ENCODE data around the gene GPS1.

GPS1 gene

DNA sequence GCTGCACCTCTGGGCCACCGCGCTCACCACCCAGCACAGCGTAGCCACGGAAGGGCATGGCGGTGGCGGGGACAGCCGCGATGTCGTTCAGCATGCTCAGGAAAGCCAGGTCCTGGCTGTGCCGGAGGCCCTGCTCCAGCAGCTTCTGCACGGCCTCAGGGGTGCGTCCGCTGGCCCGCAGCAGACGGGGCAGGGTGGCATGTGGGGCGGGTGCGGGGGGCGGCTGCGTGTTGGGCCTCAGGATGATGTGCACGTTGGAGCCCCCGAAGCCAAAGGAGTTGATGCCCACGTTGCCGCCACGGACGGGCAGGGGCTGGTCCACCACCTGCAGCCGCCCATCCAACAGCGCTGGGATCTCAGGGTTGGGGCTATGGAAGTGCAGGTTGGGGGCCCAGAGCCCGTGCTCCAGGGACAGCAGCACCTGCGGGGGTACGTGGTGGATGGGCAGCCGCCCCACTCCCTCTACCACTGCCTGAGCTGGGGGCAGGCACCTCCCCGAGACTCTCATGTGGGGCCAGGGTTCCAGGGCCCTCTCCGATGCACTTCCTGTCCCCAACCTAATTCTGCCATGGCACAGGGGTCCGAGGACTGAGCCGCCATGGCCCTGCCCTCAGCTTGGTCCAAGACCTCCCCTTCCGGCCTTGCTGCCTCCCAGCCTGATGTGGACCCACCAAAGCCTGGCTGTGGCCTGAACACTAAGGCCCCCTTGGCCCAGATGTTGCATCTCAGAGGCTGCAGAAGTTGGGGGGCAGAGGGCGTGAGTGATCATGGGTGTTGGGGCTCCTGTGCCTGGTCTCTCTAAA lies 39.8 kb downstream of the GPS1 start:
- Histone ChIP-seq H3K36me3 (ENCODE audit: control insufficient read depth, insufficient read depth, low read length) (peaks cover 53% of the 10 kb centered on the region), H3K27me3 (ENCODE audit: insufficient read depth, low read length, poor library complexity) (no peaks in the 10 kb centered on the region), H2BK120ac (ENCODE audit: low read depth, low read length) (no peak overlapping the region), H4K8ac (ENCODE audit: low read depth, low read length) (no peak overlapping the region), H3K79me1 (ENCODE audit: low read length) (peaks cover 22% of the 10 kb centered on the region), H3K79me2 (ENCODE audit: control insufficient read depth, insufficient read depth, low read length) (peaks cover 45% of the 10 kb centered on the region), H3K9ac (ENCODE audit: low read length) (no peak overlapping the region), H2AK5ac (ENCODE audit: low read length) (no peak overlapping the region), H3K56ac (ENCODE audit: low read length) (no peak overlapping the region), H3K4me1 (ENCODE audit: control insufficient read depth, low read depth, low read length) (no peaks in the 10 kb centered on the region), H3K4me2 (ENCODE audit: low read length) (no peak overlapping the region), H3K27ac (ENCODE audit: low read depth, low read length) (no peak overlapping the region), H3K23ac (ENCODE audit: low read length) (no peak overlapping the region), H4K5ac (ENCODE audit: low read length) (no peak overlapping the region), H3K4ac (ENCODE audit: low read depth, low read length) (no peak overlapping the region), H2BK5ac (ENCODE audit: low read length) (no peak overlapping the region), H3K4me3 (ENCODE audit: low read length) (no peak overlapping the region), H3K18ac (ENCODE audit: low read length) (no peak overlapping the region), H2BK15ac (replicated peaks; ENCODE audit: low read depth) (no peak overlapping the region)
- no CpG with 5 or more reads among the region's 37 CpGs for WGBS (ENCODE audit: extremely low coverage, insufficient coverage, low lambda C conversion rate)
- DNase-seq: no peak

DNA sequence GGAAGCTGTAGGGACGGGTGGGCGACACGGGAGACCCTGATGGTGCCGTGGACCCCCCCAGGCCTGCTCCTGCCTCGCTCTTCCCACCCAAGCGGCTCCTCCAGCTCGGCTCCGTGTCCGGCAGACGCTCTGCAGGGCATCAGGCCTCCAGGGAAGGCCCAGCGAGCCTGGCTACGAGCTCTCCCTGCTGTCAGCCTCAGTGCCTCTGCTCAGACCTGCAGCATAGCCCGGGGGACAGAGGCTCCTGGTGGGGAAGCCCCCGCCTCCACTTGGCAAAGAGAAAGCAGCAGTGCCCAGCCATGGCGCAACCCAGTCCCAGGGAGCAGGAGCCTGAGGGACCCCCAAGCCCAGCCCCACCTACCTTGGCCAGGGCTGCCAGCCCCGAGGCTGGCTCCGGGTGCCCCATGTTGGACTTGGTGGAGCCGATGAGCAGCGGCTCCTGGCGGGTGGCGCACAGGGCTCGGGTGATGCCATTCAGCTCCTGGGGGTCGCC lies 40.4 kb downstream of the GPS1 start:
- peaks cover 22% of the 10 kb centered on the region for H3K79me1 ChIP-seq (ENCODE audit: low read length)
- no peak overlapping the region for H2AK5ac ChIP-seq (ENCODE audit: low read length)
- no peak overlapping the region for H2BK120ac ChIP-seq (ENCODE audit: low read depth, low read length)
- H3K56ac ChIP-seq (ENCODE audit: low read length): no peak overlapping the region
- H3K4me2 ChIP-seq (ENCODE audit: low read length): no peak overlapping the region
- no peak overlapping the region for H2BK5ac ChIP-seq (ENCODE audit: low read length)
- H3K4me1 ChIP-seq (ENCODE audit: control insufficient read depth, low read depth, low read length): no peaks in the 10 kb centered on the region
- WGBS (ENCODE audit: extremely low coverage, insufficient coverage, low lambda C conversion rate): no CpG with 5 or more reads among the region's 23 CpGs
- peaks cover 52% of the 10 kb centered on the region for H3K79me2 ChIP-seq (ENCODE audit: control insufficient read depth, insufficient read depth, low read length)
- H4K5ac ChIP-seq (ENCODE audit: low read length): no peak overlapping the region
- no peak overlapping the region for H4K8ac ChIP-seq (ENCODE audit: low read depth, low read length)
- no peak overlapping the region for H3K4ac ChIP-seq (ENCODE audit: low read depth, low read length)
- no peak overlapping the region for H3K4me3 ChIP-seq (ENCODE audit: low read length)
- H2BK15ac ChIP-seq (replicated peaks; ENCODE audit: low read depth): no peak overlapping the region
- no peak overlapping the region for H3K18ac ChIP-seq (ENCODE audit: low read length)
- H3K36me3 ChIP-seq (ENCODE audit: control insufficient read depth, insufficient read depth, low read length): peaks cover 50% of the 10 kb centered on the region
- H3K9ac ChIP-seq (ENCODE audit: low read length): no peak overlapping the region
- H3K27ac ChIP-seq (ENCODE audit: low read depth, low read length): no peak overlapping the region
- no peaks in the 10 kb centered on the region for H3K27me3 ChIP-seq (ENCODE audit: insufficient read depth, low read length, poor library complexity)
- H3K23ac ChIP-seq (ENCODE audit: low read length): no peak overlapping the region
- DNase-seq: no peak

DNA sequence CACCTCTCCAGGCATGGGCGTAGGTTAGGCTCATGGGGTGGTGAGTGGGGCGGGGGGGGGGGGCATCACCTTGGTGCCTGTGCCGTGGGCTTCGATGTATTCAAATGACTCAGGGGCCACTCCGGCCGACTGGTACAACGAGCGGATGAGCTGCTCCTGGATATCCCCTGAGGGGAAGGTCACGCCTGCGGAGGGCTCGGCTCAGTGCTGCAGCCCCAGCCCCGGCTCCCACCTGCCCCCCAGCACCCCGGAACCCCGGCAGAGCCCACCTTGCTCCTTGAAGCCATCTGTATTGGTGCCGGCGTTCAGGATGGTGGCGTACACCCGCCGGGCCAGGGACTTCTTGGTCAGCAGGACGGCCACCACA lies 40.9 kb downstream of the GPS1 start:
- Histone ChIP-seq H3K27me3 (ENCODE audit: insufficient read depth, low read length, poor library complexity) (no peaks in the 10 kb centered on the region), H2BK15ac (replicated peaks; ENCODE audit: low read depth) (no peak overlapping the region), H3K27ac (ENCODE audit: low read depth, low read length) (no peak overlapping the region), H3K4me3 (ENCODE audit: low read length) (no peak overlapping the region), H2AK5ac (ENCODE audit: low read length) (no peak overlapping the region), H2BK120ac (ENCODE audit: low read depth, low read length) (no peak overlapping the region), H3K4me1 (ENCODE audit: control insufficient read depth, low read depth, low read length) (no peaks in the 10 kb centered on the region), H4K5ac (ENCODE audit: low read length) (no peak overlapping the region), H4K8ac (ENCODE audit: low read depth, low read length) (no peak overlapping the region), H3K23ac (ENCODE audit: low read length) (no peak overlapping the region), H3K36me3 (ENCODE audit: control insufficient read depth, insufficient read depth, low read length) (peaks cover 46% of the 10 kb centered on the region), H3K4ac (ENCODE audit: low read depth, low read length) (no peak overlapping the region), H3K79me1 (ENCODE audit: low read length) (peaks cover 20% of the 10 kb centered on the region), H3K4me2 (ENCODE audit: low read length) (no peak overlapping the region), H3K56ac (ENCODE audit: low read length) (no peak overlapping the region), H3K79me2 (ENCODE audit: control insufficient read depth, insufficient read depth, low read length) (peaks cover 56% of the 10 kb centered on the region), H3K9ac (ENCODE audit: low read length) (no peak overlapping the region), H3K18ac (ENCODE audit: low read length) (no peak overlapping the region), H2BK5ac (ENCODE audit: low read length) (no peak overlapping the region)
- DNase-seq: no peak
- WGBS (ENCODE audit: extremely low coverage, insufficient coverage, low lambda C conversion rate): no CpG with 5 or more reads among the region's 20 CpGs

DNA sequence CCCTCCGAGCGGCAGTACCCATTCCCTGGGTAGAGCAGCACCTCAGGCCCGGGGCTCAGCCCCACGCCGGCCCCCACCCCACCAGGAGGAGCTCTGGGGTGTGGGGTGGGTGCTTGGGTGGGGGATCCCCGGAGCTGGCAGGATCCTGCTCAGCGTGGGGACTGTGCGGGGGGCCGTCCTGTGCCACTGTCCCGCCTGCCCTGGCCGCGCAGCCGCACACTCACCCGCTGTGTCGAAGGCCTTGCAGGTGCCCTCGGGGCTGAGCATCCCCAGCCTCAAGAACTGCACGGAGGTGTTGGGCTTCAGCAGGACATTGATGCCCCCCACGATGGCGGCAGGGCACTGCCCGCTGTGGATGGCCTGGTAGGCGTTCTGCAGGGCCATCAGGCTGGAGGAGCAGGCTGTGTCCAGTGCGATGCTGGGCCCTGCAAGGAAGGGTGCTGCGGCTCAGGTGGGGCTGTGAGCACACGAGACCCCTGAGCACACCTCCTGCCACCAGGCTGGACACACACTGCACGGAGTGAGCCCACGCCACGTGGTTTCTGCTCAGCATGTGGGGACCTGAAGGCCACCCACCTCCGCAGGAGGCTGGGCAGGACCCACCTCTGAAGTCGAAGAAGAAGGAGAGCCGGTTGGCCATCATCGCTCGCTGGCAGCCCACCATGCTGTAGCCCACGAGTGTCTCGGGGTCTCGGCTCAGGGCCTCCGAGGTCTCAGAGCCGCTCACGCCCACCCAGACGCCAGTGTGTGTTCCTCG lies 41.5 kb downstream of the GPS1 start:
- no peak for DNase-seq
- H3K4ac ChIP-seq (ENCODE audit: low read depth, low read length): no peak overlapping the region
- no peak overlapping the region for H2BK120ac ChIP-seq (ENCODE audit: low read depth, low read length)
- peaks cover 18% of the 10 kb centered on the region for H3K79me1 ChIP-seq (ENCODE audit: low read length)
- H4K5ac ChIP-seq (ENCODE audit: low read length): no peak overlapping the region
- no peaks in the 10 kb centered on the region for H3K4me1 ChIP-seq (ENCODE audit: control insufficient read depth, low read depth, low read length)
- no peak overlapping the region for H3K4me3 ChIP-seq (ENCODE audit: low read length)
- no peak overlapping the region for H3K23ac ChIP-seq (ENCODE audit: low read length)
- no peak overlapping the region for H3K18ac ChIP-seq (ENCODE audit: low read length)
- no peak overlapping the region for H3K9ac ChIP-seq (ENCODE audit: low read length)
- peaks cover 43% of the 10 kb centered on the region for H3K36me3 ChIP-seq (ENCODE audit: control insufficient read depth, insufficient read depth, low read length)
- H2AK5ac ChIP-seq (ENCODE audit: low read length): no peak overlapping the region
- no peak overlapping the region for H2BK15ac ChIP-seq (replicated peaks; ENCODE audit: low read depth)
- no peaks in the 10 kb centered on the region for H3K27me3 ChIP-seq (ENCODE audit: insufficient read depth, low read length, poor library complexity)
- H4K8ac ChIP-seq (ENCODE audit: low read depth, low read length): no peak overlapping the region
- no peak overlapping the region for H3K27ac ChIP-seq (ENCODE audit: low read depth, low read length)
- H3K79me2 ChIP-seq (ENCODE audit: control insufficient read depth, insufficient read depth, low read length): peaks cover 58% of the 10 kb centered on the region
- H3K4me2 ChIP-seq (ENCODE audit: low read length): no peak overlapping the region
- H2BK5ac ChIP-seq (ENCODE audit: low read length): no peak overlapping the region
- H3K56ac ChIP-seq (ENCODE audit: low read length): no peak overlapping the region
- no CpG with 5 or more reads among the region's 40 CpGs for WGBS (ENCODE audit: extremely low coverage, insufficient coverage, low lambda C conversion rate)

DNA sequence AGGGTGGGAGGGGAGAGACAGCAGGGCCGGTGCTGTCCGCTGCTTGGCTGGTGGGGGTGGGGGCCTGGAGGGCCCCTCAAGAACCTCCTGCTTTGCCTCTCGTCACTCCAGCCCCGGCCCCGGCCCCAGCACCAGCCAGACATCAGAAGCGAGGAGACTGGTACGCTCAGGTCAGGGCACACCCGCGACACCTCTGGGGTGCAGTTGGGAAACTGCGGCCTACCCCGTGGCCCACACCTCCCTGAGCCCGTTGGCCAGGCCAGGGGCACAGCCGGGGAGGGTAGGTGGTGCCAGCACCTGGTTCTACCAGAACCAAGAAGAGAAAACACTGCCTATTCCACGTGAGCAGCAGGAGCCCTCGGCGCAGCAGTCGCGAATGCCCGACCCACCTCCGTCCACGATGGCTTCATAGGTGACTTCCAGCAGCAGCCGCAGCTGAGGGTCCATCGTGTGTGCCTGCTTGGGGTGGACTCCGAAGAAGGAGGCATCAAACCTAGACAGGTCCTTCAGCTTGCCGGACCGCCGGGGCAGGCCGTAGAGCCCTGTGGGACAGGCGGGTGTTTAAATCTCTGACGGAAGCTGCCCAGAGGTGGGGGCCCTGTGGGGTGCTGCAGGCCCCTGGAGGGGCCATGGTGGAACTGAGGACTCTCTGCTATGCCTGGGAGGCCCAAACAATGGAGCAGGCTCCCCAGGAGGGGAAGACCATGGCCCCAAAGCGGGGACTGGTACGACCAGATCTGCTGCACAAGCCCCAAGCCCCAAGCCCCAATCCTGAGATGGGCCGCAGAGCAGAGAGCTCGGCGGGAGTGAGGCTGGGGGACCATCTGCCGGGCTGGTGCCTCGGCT lies 43.5 kb downstream of the GPS1 start:
- H2BK15ac ChIP-seq (replicated peaks; ENCODE audit: low read depth): no peak overlapping the region
- H3K18ac ChIP-seq (ENCODE audit: low read length): no peak overlapping the region
- H3K56ac ChIP-seq (ENCODE audit: low read length): peak overlapping the region; percentile 93
- no peak overlapping the region for H3K23ac ChIP-seq (ENCODE audit: low read length)
- no peak overlapping the region for H3K4me3 ChIP-seq (ENCODE audit: low read length)
- no peak overlapping the region for H3K4ac ChIP-seq (ENCODE audit: low read depth, low read length)
- no peak overlapping the region for H2BK120ac ChIP-seq (ENCODE audit: low read depth, low read length)
- H2AK5ac ChIP-seq (ENCODE audit: low read length): no peak overlapping the region
- H3K27me3 ChIP-seq (ENCODE audit: insufficient read depth, low read length, poor library complexity): no peaks in the 10 kb centered on the region
- peaks cover 63% of the 10 kb centered on the region for H3K79me2 ChIP-seq (ENCODE audit: control insufficient read depth, insufficient read depth, low read length)
- DNase-seq: no peak
- H3K9ac ChIP-seq (ENCODE audit: low read length): peak overlapping the region; percentile 87
- H3K36me3 ChIP-seq (ENCODE audit: control insufficient read depth, insufficient read depth, low read length): peaks cover 32% of the 10 kb centered on the region
- peaks cover 19% of the 10 kb centered on the region for H3K79me1 ChIP-seq (ENCODE audit: low read length)
- H3K4me1 ChIP-seq (ENCODE audit: control insufficient read depth, low read depth, low read length): peaks cover 2% of the 10 kb centered on the region
- H4K5ac ChIP-seq (ENCODE audit: low read length): no peak overlapping the region
- no peak overlapping the region for H4K8ac ChIP-seq (ENCODE audit: low read depth, low read length)
- peak overlapping the region; percentile 32 for H3K4me2 ChIP-seq (ENCODE audit: low read length)
- WGBS (ENCODE audit: extremely low coverage, insufficient coverage, low lambda C conversion rate): no CpG with 5 or more reads among the region's 37 CpGs
- no peak overlapping the region for H2BK5ac ChIP-seq (ENCODE audit: low read length)
- H3K27ac ChIP-seq (ENCODE audit: low read depth, low read length): no peak overlapping the region
